ENCODE data around the gene OR52N4. TPM values are rescaled to one million over a fixed set of nuclear protein-coding genes. Genes with fewer than 3 reads are reported as not detected.

Gene OR52N4
- total and polyA plus RNA-seq, 10 donors: 0.91 to 6.0 (median 1.5) TPM

GRCh38 chr11:5746614-5747013, 7.4 kb upstream of the OR52N4 start:
- DNase-seq: no peak
- H3K9me3 ChIP-seq: peaks cover 0 to 36% (median 14%) of the 10 kb centered on the region in 8 donors
- WGBS, 5 donors: 76 to 95% (median 91%) methylated on average over 3 of the region's 3 CpGs
- intact Hi-C loops (cut with DNase I; ENCODE audit: low total_unique reads): no loop called here
- H3K4me1 ChIP-seq: no peaks in the 10 kb centered on the region
- no peaks in the 10 kb centered on the region for H3K36me3 ChIP-seq
- H3K4me3 ChIP-seq: no peak overlapping the region
- H3K27ac ChIP-seq: no peak overlapping the region
- TF ChIP-seq CTCF (IDR thresholded peaks at IDR 0.05 in 8 of 11, conservative IDR thresholded peaks at IDR 0.05 in 3 of 11) (no peak), POLR2AphosphoS5 (IDR thresholded peaks at IDR 0.05) (no peak), POLR2A (IDR thresholded peaks at IDR 0.05) (no peak)
- no peaks in the 10 kb centered on the region for H3K27me3 ChIP-seq (replicated peaks in 1 of 7)

- intact Hi-C loops (cut with DNase I; ENCODE audit: low total_unique reads): no loop called here
- TF ChIP-seq CTCF (IDR thresholded peaks at IDR 0.05 in 8 of 11, conservative IDR thresholded peaks at IDR 0.05 in 3 of 11) (no peak), POLR2AphosphoS5 (IDR thresholded peaks at IDR 0.05) (no peak), POLR2A (IDR thresholded peaks at IDR 0.05) (no peak)
- Histone ChIP-seq H3K36me3 (no peaks in the 10 kb centered on the region), H3K9me3 (peaks cover 0 to 9% (median 0%) of the 10 kb centered on the region in 8 donors), H3K27me3 (replicated peaks in 1 of 7) (no peaks in the 10 kb centered on the region), H3K27ac (no peak overlapping the region), H3K4me1 (no peaks in the 10 kb centered on the region), H3K4me3 (no peak overlapping the region)
- no peak for DNase-seq
- WGBS, 5 donors: 77 to 91% (median 84%) methylated on average over 3 of the region's 3 CpGs
Observed at GRCh38 chr11:5749836-5750235, 4.2 kb upstream of the OR52N4 start.

GRCh38 chr11:5767056-5767455, 13.0 kb downstream of the OR52N4 start:
- intact Hi-C loops (cut with DNase I; ENCODE audit: low total_unique reads): no loop called here
- WGBS, 5 donors: 59 to 71% (median 71%) methylated on average over 1 of the region's 1 CpG
- no peak for DNase-seq

GRCh38 chr11:5783255-5783654, 29.2 kb downstream of the OR52N4 start, which contains the start of gene OR52N5:
OR52N5 (minus strand) TSS chr11:5783355; CDS start chr11:5778634, 4,721 bp downstream.
- H3K4me3 ChIP-seq: no peak within 1 kb of the TSS
- no peak for DNase-seq
- no peaks in the 10 kb centered on the region for H3K36me3 ChIP-seq
- 25 to 60% (median 53%) methylated on average over 2 to 4 of the region's 4 CpGs for WGBS, 5 donors
- intact Hi-C loops (cut with DNase I; ENCODE audit: low total_unique reads): no loop called here
- peaks cover 0 to 3% (median 0%) of the 10 kb centered on the region in 7 donors for H3K27me3 ChIP-seq (replicated peaks in 1 of 7)
- no peak for TF ChIP-seq POLR2AphosphoS5 (IDR thresholded peaks at IDR 0.05)
- no peak for TF ChIP-seq CTCF (IDR thresholded peaks at IDR 0.05 in 8 of 11, conservative IDR thresholded peaks at IDR 0.05 in 3 of 11)
- TF ChIP-seq POLR2A (IDR thresholded peaks at IDR 0.05): no peak
- no peak within 1 kb of the TSS for H3K27ac ChIP-seq
- H3K9me3 ChIP-seq: no peaks in the 10 kb centered on the region
- no peaks in the 10 kb centered on the region for H3K4me1 ChIP-seq

More at GRCh38 chr11:5767056-5767455, 13.0 kb downstream of the OR52N4 start:
- Histone ChIP-seq H3K4me3 (no peak overlapping the region), H3K27me3 (replicated peaks in 1 of 7) (no peaks in the 10 kb centered on the region), H3K9me3 (no peaks in the 10 kb centered on the region), H3K27ac (no peak overlapping the region), H3K4me1 (no peaks in the 10 kb centered on the region), H3K36me3 (no peaks in the 10 kb centered on the region)
- no peak for TF ChIP-seq POLR2AphosphoS5 (IDR thresholded peaks at IDR 0.05)
- no peak for TF ChIP-seq CTCF (IDR thresholded peaks at IDR 0.05 in 8 of 11, conservative IDR thresholded peaks at IDR 0.05 in 3 of 11)
- no peak for TF ChIP-seq POLR2A (IDR thresholded peaks at IDR 0.05)
